Gastroesophageal sphincter (tissue), 3 donors: ENCODE data around the gene SOX9.

Experiments
- CTCF ChIP-seq, 4 experiments: fragments of 200-600 bp in 2 of 4; fragments of 450-650 bp in 2 of 4; sonication (generic) in 1 of 4; IDR thresholded peaks; one replicate each; pipeline ENCODE4 v1.5.1; 2017 to 2019; ENCODE audit warnings: antibody characterized with exemption in 4 of 4, mild to moderate bottlenecking in 2 of 4, moderate library complexity in 2 of 4
- POLR2AphosphoS5 ChIP-seq: sonication (generic); formaldehyde crosslinking; IDR thresholded peaks from one replicate; pipeline ENCODE4 v1.6.1; 2017; ENCODE audit warnings: antibody characterized with exemption

- TF ChIP-seq CTCF (IDR thresholded peaks at IDR 0.05): no peak
- TF ChIP-seq POLR2AphosphoS5: no peak
Measured at GRCh38 chr17:72137161-72137560, 16.3 kb downstream of the SOX9 start.
